HepG2 (cell line): Measurements from ENCODE around the gene HOXB6. TPM values are rescaled to one million over a fixed set of nuclear protein-coding genes. Genes with fewer than 3 reads are reported as not detected.

Experiments
- ATAC-seq: fragments of 200-7000 bp; cut with Tn5 transposase; 3 replicates; pipeline ENCODE4 v1.9.1; 2020; ENCODE audit warnings: mild to moderate bottlenecking, moderate library complexity
- BruUV-seq: library from RNA; stranded (reverse); fragments of 400-500 nt; replicated peaks from 2 replicates; lab custom pipeline; 2021; lab: Mats Ljungman, UMichigan
- CTCF ChIA-PET: fragments of 300-600 bp; formaldehyde crosslinking; extraction: SDS; loops from one replicate; lab custom pipeline; 2021; ENCODE audit warnings: low total read pairs, inconsistent platforms, low intra/inter-chr PET ratio; lab: Yijun Ruan, JAX
- POLR2A ChIA-PET: fragments of 350-600 bp; sonication (Branson Sonifier 250); formaldehyde crosslinking; loops from one replicate; lab custom pipeline; 2020; ENCODE audit warnings: antibody characterized with exemption, inconsistent platforms; lab: Yijun Ruan, JAX
- DNase-seq: peaks from one replicate; pipeline ENCODE4 v3.0.0-alpha.2; 2015; ENCODE audit warnings: low spot score
- FAIRE-seq: peaks from 3 replicates; lab custom pipeline; 2011; peaks lifted over from hg19 to GRCh38; lab: Jason Lieb, UNC
- H2AFZ ChIP-seq: one replicate; pipeline ENCODE4 v1.6.1; 2011; ENCODE audit warnings: low read length, inconsistent platforms
- H3K27ac ChIP-seq: fragments of 300-600 bp; 3 replicates; pipeline ENCODE4 v1.8.0; 2011; ENCODE audit warnings: mixed run types, mild to moderate bottlenecking, mixed read lengths, low read length, inconsistent platforms; ENCODE audit not compliant: insufficient read depth; ENCODE audit errors: extremely low read length
- H3K27me3 ChIP-seq, 2 experiments: fragments of 200-600 bp in 1 of 2; 2 replicates in 1 of 2; 3 replicates in 1 of 2; pipeline versions ENCODE4 v1.6.0 to v1.8.0; 2011; ENCODE audit warnings: low read length in 2 of 2, mild to moderate bottlenecking in 2 of 2, moderate library complexity in 2 of 2, inconsistent platforms in 1 of 2; ENCODE audit not compliant: insufficient read depth in 2 of 2, control insufficient read depth in 1 of 2
- H3K36me3 ChIP-seq, 2 experiments: fragments of 200-600 bp in 1 of 2; replicated peaks in 1 of 2; 2 replicates in 1 of 2; 3 replicates in 1 of 2; pipeline versions ENCODE4 v1.5.1 to v1.8.0; 2011; ENCODE audit warnings: low read length in 2 of 2, inconsistent platforms in 1 of 2; ENCODE audit not compliant: insufficient read depth in 2 of 2, control insufficient read depth in 1 of 2
- H3K4me1 ChIP-seq: 2 replicates; pipeline ENCODE4 v1.5.1; 2012; ENCODE audit warnings: low read length, inconsistent platforms; ENCODE audit not compliant: insufficient read depth
- H3K4me2 ChIP-seq: 2 replicates; pipeline ENCODE4 v1.6.0; 2011; ENCODE audit warnings: low read depth, low read length, inconsistent platforms
- H3K4me3 ChIP-seq, 3 experiments: fragments of 200-600 bp in 1 of 3; sonication (generic), shearing (Covaris generic) in 1 of 3; replicated peaks in 1 of 3; 2 replicates each; pipeline ENCODE4 v1.5.1; 2011 to 2016; ENCODE audit warnings: low read length in 3 of 3, inconsistent platforms in 2 of 3, low read depth in 2 of 3, mild to moderate bottlenecking in 2 of 3, control low read depth in 1 of 3, mixed read lengths in 1 of 3; ENCODE audit not compliant: insufficient read depth in 1 of 3
- H3K79me2 ChIP-seq: one replicate; pipeline ENCODE4 v1.6.1; 2011; ENCODE audit warnings: low read length, inconsistent platforms; ENCODE audit not compliant: insufficient read depth
- H3K9ac ChIP-seq: 2 replicates; pipeline ENCODE4 v1.6.0; 2011; ENCODE audit warnings: mild to moderate bottlenecking, low read depth, low read length, inconsistent platforms; ENCODE audit not compliant: insufficient read depth
- H3K9me3 ChIP-seq: 2 replicates; pipeline ENCODE4 v1.5.1; 2012; ENCODE audit warnings: mild to moderate bottlenecking, low read length
- H4K20me1 ChIP-seq: 2 replicates; pipeline ENCODE4 v1.6.0; 2011; ENCODE audit warnings: inconsistent platforms, mild to moderate bottlenecking, low read length, moderate library complexity; ENCODE audit not compliant: insufficient read depth
- E2F1 ChIP-seq: sonication (generic); formaldehyde crosslinking; IDR thresholded peaks from 2 replicates; pipeline ENCODE4 v1.5.0; 2020; ENCODE audit warnings: missing genetic modification reagents
- GLI4 ChIP-seq: sonication (generic); formaldehyde crosslinking; IDR thresholded peaks from 2 replicates; pipeline ENCODE4 v1.5.1; 2020; ENCODE audit warnings: missing genetic modification reagents, mild to moderate bottlenecking, moderate library complexity, borderline replicate concordance
- HNF1A ChIP-seq, 2 experiments: sonication (generic) in 1 of 2; formaldehyde crosslinking in 1 of 2; IDR thresholded peaks; 2 replicates each; pipeline versions ENCODE4 v1.4.0 to v1.6.1; 2016 to 2020; ENCODE audit warnings: borderline replicate concordance in 1 of 2, low read depth in 1 of 2, mild to moderate bottlenecking in 1 of 2, missing genetic modification reagents in 1 of 2
- KDM5A ChIP-seq: fragments of 200-600 bp; sonication (generic); IDR thresholded peaks from 2 replicates; pipeline ENCODE4 v1.7.0; 2018; ENCODE audit warnings: antibody characterized with exemption, mild to moderate bottlenecking, low read length, borderline replicate concordance
- NFE2 ChIP-seq: sonication (generic); formaldehyde crosslinking; IDR thresholded peaks from 2 replicates; pipeline ENCODE4 v1.4.0; 2020; ENCODE audit warnings: missing genetic modification reagents
- TAF1 ChIP-seq: sonication (generic); formaldehyde crosslinking; IDR thresholded peaks from 2 replicates; pipeline ENCODE4 v1.4.0; 2020; ENCODE audit warnings: missing genetic modification reagents
- ZFP62 ChIP-seq: sonication (generic); formaldehyde crosslinking; IDR thresholded peaks from 2 replicates; pipeline ENCODE4 v1.4.0; 2020; ENCODE audit warnings: missing genetic modification reagents
- WGBS: methylation state at CpG from one replicate; pipeline ENCODE4 v1.1.6; 2017; ENCODE audit warnings: low lambda C conversion rate; 5-methylcytosine and 5-hydroxymethylcytosine counted together
- in situ Hi-C: cut with HindIII; loops from 2 replicates; pipeline ENCODE4 v1.10.0; 2017; ENCODE audit warnings: low pct_unique_long_range_greater_than_20kb; ENCODE audit not compliant: extremely low pct_ligation_motif_present
- intact Hi-C: fragments of 100-400 bp; cut with micrococcal nuclease; formaldehyde crosslinking; loops from one replicate; pipeline ENCODE4 v1.10.0; 2022; ENCODE audit not compliant: unreplicated experiment
- polyA plus RNA-seq, 8 experiments: library from polyadenylated mRNA; depleted of rRNA in 3 of 8; stranded (reverse) in 7 of 8; unstranded in 1 of 8; fragments of >200 nt; fragmentation: Illumina TruSeq in 4 of 8; extraction: Trizol in 4 of 8; gene quantifications; 2 replicates each; pipeline versions ENCODE4 v1.2.1 to v1.2.3, GENCODE V29; 2011 to 2016; ENCODE audit warnings: low read depth in 4 of 8, missing spikeins in 1 of 8, mixed read lengths in 1 of 8; ENCODE audit not compliant: insufficient read depth in 1 of 8
- total RNA-seq, 5 experiments: library from RNA; depleted of rRNA; stranded (reverse); fragments of >200 nt; fragmentation: Illumina TruSeq; extraction: Trizol; gene quantifications; 2 replicates each; pipeline ENCODE4 v1.2.3, GENCODE V29; 2016; ENCODE audit warnings: low read depth in 1 of 5
- TF ChIP-seq, protein P1 (sequence below): sonication (generic); formaldehyde crosslinking; IDR thresholded peaks from 2 replicates; pipeline ENCODE4 v1.8.0; 2022; ENCODE audit warnings: mild to moderate bottlenecking, missing genetic modification reagents, moderate library complexity

HOXB6 gene
- total and polyA plus RNA-seq, 2 of the 13 experiments (the other 11 are each of a cell fraction or from before 2014, with no cell fraction given) = not detected

GRCh38 chr17:48564188-48565021 is 40.4 kb downstream of the HOXB6 start:
- POLR2A ChIA-PET = no interaction called here

More at GRCh38 chr17:48564188-48565021, 40.4 kb downstream of the HOXB6 start:
- FAIRE-seq = no peak
- BruUV-seq = no TSS peak
- no peak overlapping the region for H3K27ac ChIP-seq
- no peaks in the 10 kb centered on the region for H4K20me1 ChIP-seq
- no peak for ATAC-seq
- H3K9me3 ChIP-seq = no peaks in the 10 kb centered on the region
- H2AFZ ChIP-seq = no peak overlapping the region
- in situ Hi-C loops (no loop called here), intact Hi-C loops (no loop called here)
- CTCF ChIA-PET = no interaction called here
- no peak for DNase-seq
- peaks cover 20 to 94% of the 10 kb centered on the region in 2 experiments for H3K27me3 ChIP-seq
- no peak overlapping the region for H3K9ac ChIP-seq
- H3K79me2 ChIP-seq = no peaks in the 10 kb centered on the region
- H3K4me1 ChIP-seq = no peaks in the 10 kb centered on the region
- H3K4me2 ChIP-seq = no peak overlapping the region
- H3K36me3 ChIP-seq = no peaks in the 10 kb centered on the region
- WGBS = 34% methylated on average over 47 of the region's 73 CpGs
- no peak for TF ChIP-seq ZFP62 (CRISPR knock-in tag)
- no peak for TF ChIP-seq KDM5A
- TF ChIP-seq TAF1 = no peak
- no peak for TF ChIP-seq HNF1A (IDR thresholded peaks at IDR 0.05; ENCODE audit: low read depth)
- no peak for TF ChIP-seq HNF1A (CRISPR knock-in tag; IDR thresholded peaks at IDR 0.05; ENCODE audit: borderline replicate concordance)
- TF ChIP-seq NFE2 (CRISPR knock-in tag) = no peak
- TF ChIP-seq E2F1 (CRISPR knock-in tag) = no peak
- TF ChIP-seq, protein P1, sequence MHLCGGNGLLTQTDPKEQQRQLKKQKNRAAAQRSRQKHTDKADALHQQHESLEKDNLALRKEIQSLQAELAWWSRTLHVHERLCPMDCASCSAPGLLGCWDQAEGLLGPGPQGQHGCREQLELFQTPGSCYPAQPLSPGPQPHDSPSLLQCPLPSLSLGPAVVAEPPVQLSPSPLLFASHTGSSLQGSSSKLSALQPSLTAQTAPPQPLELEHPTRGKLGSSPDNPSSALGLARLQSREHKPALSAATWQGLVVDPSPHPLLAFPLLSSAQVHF (CRISPR knock-in tag) = no peak
- no peak for TF ChIP-seq GLI4 (CRISPR knock-in tag)
- no peak overlapping the region for H3K4me3 ChIP-seq
